ENCODE measurements around the gene GRAP2. TPM values are rescaled to one million over a fixed set of nuclear protein-coding genes. Genes with fewer than 3 reads are reported as not detected.

GRAP2 gene
- total and polyA plus RNA-seq, 9 of the 15 experiments (the other 6 are each of a cell fraction or from before 2014, with no cell fraction given): 4.8 to 88.7 (median 60.4) TPM

GRCh38 chr22:39942439-39943230 is 41.8 kb downstream of the GRAP2 start (continued):
- no peak for TF ChIP-seq ZBTB2 (IDR thresholded peaks at IDR 0.05)
- TF ChIP-seq CEBPB (tag; IDR thresholded peaks at IDR 0.05): peak; percentile 61

GRCh38 chr22:39943337-39943736 is 42.5 kb downstream of the GRAP2 start:
- Histone ChIP-seq H3K27me3 (ENCODE audit: control insufficient read depth in 2 of 2, insufficient read depth in 2 of 2, low read length in 2 of 2) (no peaks in the 10 kb centered on the region), H3K4me3 (no peak overlapping the region), H3K9me3 (replicated peaks; ENCODE audit: control insufficient read depth, insufficient read depth, low read depth, low read length) (no peaks in the 10 kb centered on the region), H3K9ac (ENCODE audit: insufficient read depth in 1 of 2, low read depth in 2 of 2, low read length in 2 of 2) (peak overlapping the region in 1 of 2 experiments; percentile 23; a peak in 1 of 4 replicates), H3K9me1 (ENCODE audit: control insufficient read depth, insufficient read depth, low read length) (no peaks in the 10 kb centered on the region), H3K4me1 (replicated peaks in 1 of 2; ENCODE audit: control insufficient read depth in 2 of 2, insufficient read depth in 2 of 2, low read length in 2 of 2) (peaks cover 16 to 47% of the 10 kb centered on the region in 2 experiments), H3K27ac (ENCODE audit: extremely low read depth, low read depth, low read length) (peak overlapping the region; percentile 28; the same call in 2 of the 3 replicates), H3K36me3 (ENCODE audit: control insufficient read depth, insufficient read depth, low read length) (no peaks in the 10 kb centered on the region; the same call in 2 of the 3 replicates), H2AFZ (ENCODE audit: low read depth, low read length) (0 out of 2 replicates have a peak overlapping the region, but pooled peaks have one; percentile 67), H3K4me2 (ENCODE audit: insufficient read depth, low read length) (no peak overlapping the region), H3K79me2 (ENCODE audit: control insufficient read depth, insufficient read depth, low read length) (peaks cover 47% of the 10 kb centered on the region), H4K20me1 (replicated peaks; ENCODE audit: control insufficient read depth, insufficient read depth, low read length) (no peaks in the 10 kb centered on the region)
- ATAC-seq (peak; percentile 30; the same call in 2 of the 3 replicates), FAIRE-seq (no peak), DNase-seq (ENCODE audit: extremely low read depth in 1 of 4, low spot score in 3 of 4) (peak in 2 of 4 experiments; percentile 26 to 28)
- intact Hi-C loops (cut with micrococcal nuclease) (no loop called here), in situ Hi-C loops (cut with MboI) (no loop called here)
- 74% methylated on average over 5 of the region's 5 CpGs for WGBS (ENCODE audit: insufficient coverage, low coverage, missing lambda C conversion rate)
- CTCF ChIA-PET (ENCODE audit: low intra/inter-chr PET ratio): no interaction called here
- no TSS peak for BruUV-seq (replicated peaks)
- POLR2A ChIA-PET: interaction anchor here (0.8 to 2.1 kb wide), 5 partner anchors 10 to 255 kb away, joined by 3 to 7 read pairs (median 5); no protein-coding TSS in a partner anchor
- TF ChIP-seq OTX1 (CRISPR knock-in tag; IDR thresholded peaks at IDR 0.05): no peak
- 0 out of 2 replicates have a peak, but pooled peaks have one; percentile 42 for TF ChIP-seq ZNF592 (IDR thresholded peaks at IDR 0.05)
- TF ChIP-seq ZSCAN32 (CRISPR knock-in tag; IDR thresholded peaks at IDR 0.05): no peak
- TF ChIP-seq ZNF143 (CRISPR knock-in tag; IDR thresholded peaks at IDR 0.05): no peak
- no peak for TF ChIP-seq STAG1 (CRISPR knock-in tag; IDR thresholded peaks at IDR 0.05; ENCODE audit: borderline replicate concordance)
- TF ChIP-seq SIX5 (IDR thresholded peaks at IDR 0.05; ENCODE audit: borderline replicate concordance in 1 of 2, insufficient read depth in 1 of 2, low read depth in 1 of 2, low read length in 2 of 2): no peak
- TF ChIP-seq DIDO1 (tag; IDR thresholded peaks at IDR 0.05; ENCODE audit: low read depth): no peak
- no peak for TF ChIP-seq ETS1 (conservative IDR thresholded peaks at IDR 0.05; ENCODE audit: control insufficient read depth, low read depth, low read length)
- no peak for TF ChIP-seq NFATC3 (IDR thresholded peaks at IDR 0.05)

Data from K562 (cell line).